Measurements from ENCODE around the gene KRTAP4-9. TPM values are rescaled to one million over a fixed set of nuclear protein-coding genes. Genes with fewer than 3 reads are reported as not detected.
"Not testable (repeated sequence)": the region's sequence is repeated elsewhere in the genome, so short reads cannot be mapped to it uniquely, and the experiment has no call there.

The KRTAP4-9 gene
- total RNA-seq = not detected
- not detected for polyA plus RNA-seq
- long read RNA-seq, donor 1 = 0 reads
- long read RNA-seq, donor 2 = 0 reads
- long read RNA-seq, donor 3 = 0 reads
- long read RNA-seq, donor 4 = 0 reads
- long read RNA-seq, donor 5 = 0 reads
- long read RNA-seq, donor 6 = 0 reads
- long read RNA-seq, donor 7 = 0 reads
- long read RNA-seq, donor 8 = 0 reads
- long read RNA-seq, donor 9 = 0 reads
- long read RNA-seq, donor 10 = 0 reads

DNA sequence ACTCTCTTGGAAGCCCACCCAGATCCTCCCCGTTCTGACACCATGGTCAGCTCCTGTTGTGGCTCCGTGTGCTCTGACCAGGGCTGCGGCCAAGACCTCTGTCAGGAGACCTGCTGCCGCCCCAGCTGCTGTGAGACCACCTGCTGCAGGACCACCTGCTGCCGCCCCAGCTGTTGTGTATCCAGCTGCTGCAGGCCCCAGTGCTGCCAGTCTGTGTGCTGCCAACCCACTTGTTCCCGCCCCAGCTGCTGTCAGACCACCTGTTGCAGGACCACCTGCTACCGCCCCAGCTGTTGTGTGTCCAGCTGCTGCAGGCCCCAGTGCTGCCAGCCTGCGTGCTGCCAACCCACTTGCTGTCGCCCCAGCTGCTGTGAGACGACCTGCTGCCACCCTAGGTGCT lies at the start of gene KRTAP4-9:
Gene KRTAP4-9, plus strand, starts transcription at position 43 of the 400 bp plus-strand sequence. Its CDS starts 0 bp downstream, at position 43.
- DNase-seq; H3K9me3 ChIP-seq (replicated peaks in 1 of 3); H3K4me3 ChIP-seq; intact Hi-C loops (cut with DNase I); H3K27ac ChIP-seq; H3K36me3 ChIP-seq (replicated peaks in 1 of 2); H3K27me3 ChIP-seq; H3K4me1 ChIP-seq (replicated peaks in 1 of 2): not testable (repeated sequence)
- WGBS, 4 donors = 68 to 77% (median 76%) methylated on average over 5 to 10 of the region's 10 CpGs; no CpG with 5 or more reads in 1 of the 4 donors

DNA sequence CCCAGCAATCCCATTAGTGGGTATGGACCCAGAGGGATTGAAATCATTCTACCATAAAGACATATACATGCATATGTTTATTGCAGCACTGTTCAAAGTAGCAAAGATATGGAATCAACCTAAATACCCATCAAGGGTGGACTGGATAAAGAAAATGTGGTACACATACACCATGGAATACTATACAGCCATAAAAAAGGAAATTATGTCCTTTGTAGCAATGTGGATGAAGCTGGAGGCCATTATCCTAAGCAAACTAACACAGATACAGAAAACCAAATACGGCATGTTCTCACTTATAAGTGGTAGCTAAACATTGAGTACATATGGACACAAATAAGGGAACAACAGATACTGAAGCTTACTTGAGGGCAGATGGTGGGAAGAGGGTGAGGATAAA lies 47.6 kb upstream of the KRTAP4-9 start:
- no peak overlapping the region for H3K4me3 ChIP-seq
- intact Hi-C loops (cut with DNase I) = no loop called here
- no peak for DNase-seq
- H3K36me3 ChIP-seq (replicated peaks in 1 of 2) = no peaks in the 10 kb centered on the region
- TF ChIP-seq, protein P1, sequence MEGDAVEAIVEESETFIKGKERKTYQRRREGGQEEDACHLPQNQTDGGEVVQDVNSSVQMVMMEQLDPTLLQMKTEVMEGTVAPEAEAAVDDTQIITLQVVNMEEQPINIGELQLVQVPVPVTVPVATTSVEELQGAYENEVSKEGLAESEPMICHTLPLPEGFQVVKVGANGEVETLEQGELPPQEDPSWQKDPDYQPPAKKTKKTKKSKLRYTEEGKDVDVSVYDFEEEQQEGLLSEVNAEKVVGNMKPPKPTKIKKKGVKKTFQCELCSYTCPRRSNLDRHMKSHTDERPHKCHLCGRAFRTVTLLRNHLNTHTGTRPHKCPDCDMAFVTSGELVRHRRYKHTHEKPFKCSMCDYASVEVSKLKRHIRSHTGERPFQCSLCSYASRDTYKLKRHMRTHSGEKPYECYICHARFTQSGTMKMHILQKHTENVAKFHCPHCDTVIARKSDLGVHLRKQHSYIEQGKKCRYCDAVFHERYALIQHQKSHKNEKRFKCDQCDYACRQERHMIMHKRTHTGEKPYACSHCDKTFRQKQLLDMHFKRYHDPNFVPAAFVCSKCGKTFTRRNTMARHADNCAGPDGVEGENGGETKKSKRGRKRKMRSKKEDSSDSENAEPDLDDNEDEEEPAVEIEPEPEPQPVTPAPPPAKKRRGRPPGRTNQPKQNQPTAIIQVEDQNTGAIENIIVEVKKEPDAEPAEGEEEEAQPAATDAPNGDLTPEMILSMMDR (IDR thresholded peaks at IDR 0.05) = no peak
- TF ChIP-seq POLR2A (IDR thresholded peaks at IDR 0.05) = no peak
- H3K4me1 ChIP-seq (replicated peaks in 1 of 2) = no peaks in the 10 kb centered on the region
- no peaks in the 10 kb centered on the region for H3K9me3 ChIP-seq (replicated peaks in 1 of 3)
- 91 to 97% (median 92%) methylated on average over 1 of the region's 1 CpG for WGBS, 4 donors
- no peaks in the 10 kb centered on the region for H3K27me3 ChIP-seq
- no peak overlapping the region for H3K27ac ChIP-seq

DNA sequence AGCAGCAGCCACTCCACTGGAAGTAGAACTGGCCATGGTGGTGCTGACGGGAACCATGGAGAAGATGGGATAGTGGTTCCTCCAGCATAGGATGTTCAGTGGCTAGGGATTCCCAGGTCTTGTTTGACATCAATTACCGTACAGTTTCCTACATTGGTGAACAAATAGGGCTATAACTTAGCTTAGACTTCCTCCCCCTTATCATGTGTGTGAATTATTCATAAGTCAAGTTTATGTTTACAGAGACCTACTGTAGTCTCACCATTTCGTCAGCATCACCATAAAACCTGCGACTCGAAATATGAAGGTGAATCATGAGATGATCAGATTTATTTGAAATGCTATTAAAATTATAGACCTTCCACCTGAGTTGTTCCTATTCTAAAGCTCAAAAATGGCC lies 46.4 kb upstream of the KRTAP4-9 start:
- H3K27ac ChIP-seq = no peak overlapping the region
- intact Hi-C loops (cut with DNase I) = no loop called here
- no peak for DNase-seq
- H3K4me3 ChIP-seq = no peak overlapping the region
- no peaks in the 10 kb centered on the region for H3K27me3 ChIP-seq
- no peaks in the 10 kb centered on the region for H3K4me1 ChIP-seq (replicated peaks in 1 of 2)
- no peaks in the 10 kb centered on the region for H3K36me3 ChIP-seq (replicated peaks in 1 of 2)
- TF ChIP-seq, protein P1 (IDR thresholded peaks at IDR 0.05) = no peak
- no peak for TF ChIP-seq POLR2A (IDR thresholded peaks at IDR 0.05)
- WGBS, 4 donors = 67 to 77% (median 73%) methylated on average over 5 of the region's 5 CpGs
- H3K9me3 ChIP-seq (replicated peaks in 1 of 3) = no peaks in the 10 kb centered on the region

DNA sequence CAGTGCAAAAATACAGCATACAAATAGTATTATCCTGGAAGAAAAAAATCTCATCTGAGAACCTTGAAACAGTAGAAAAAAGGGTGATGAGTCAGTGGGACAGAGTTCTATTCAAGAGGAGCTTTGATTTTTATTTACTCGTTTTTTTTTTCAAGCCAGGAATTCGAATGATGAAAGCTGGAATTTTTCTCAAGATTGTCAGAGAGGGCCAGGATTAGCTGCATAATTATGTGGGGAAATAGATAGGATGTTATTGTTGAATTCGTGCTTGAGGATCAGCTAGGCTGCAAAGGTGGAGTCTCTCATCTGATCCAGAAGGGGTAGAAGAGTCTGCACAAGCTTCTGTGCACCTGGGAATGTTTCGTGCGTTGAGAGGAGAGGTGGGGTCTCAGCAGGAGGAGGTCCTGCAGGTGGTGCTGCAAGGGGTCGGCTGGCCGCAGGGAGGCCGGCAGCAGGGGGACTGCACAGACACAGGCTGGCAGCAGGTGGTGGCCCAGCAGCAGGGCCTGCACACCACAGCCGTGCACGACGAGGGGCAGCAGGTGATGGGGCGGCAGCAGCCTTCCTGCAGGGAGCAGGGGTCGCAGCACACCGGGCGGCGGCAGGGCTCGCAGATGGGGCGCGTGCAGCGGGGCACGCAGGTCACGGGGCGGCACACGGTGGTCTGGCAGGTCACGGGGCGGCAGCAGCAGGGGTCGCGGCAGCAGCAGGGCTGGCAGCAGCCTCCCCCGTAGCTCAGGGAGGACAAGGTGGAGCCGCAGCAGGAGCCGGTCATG lies 45.7 kb upstream of the KRTAP4-9 start:
- H3K9me3 ChIP-seq (replicated peaks in 1 of 3); H3K4me3 ChIP-seq; intact Hi-C loops (cut with DNase I); H3K27ac ChIP-seq; H3K4me1 ChIP-seq (replicated peaks in 1 of 2); H3K27me3 ChIP-seq; DNase-seq; H3K36me3 ChIP-seq (replicated peaks in 1 of 2): not testable (repeated sequence)
- WGBS, 4 donors = 25 to 43% (median 34%) methylated on average over 5 to 10 of the region's 31 CpGs

- no peaks in the 10 kb centered on the region for H3K27me3 ChIP-seq
- H3K27ac ChIP-seq = no peak within 1 kb of the TSS
- intact Hi-C loops (cut with DNase I) = no loop called here
- H3K9me3 ChIP-seq (replicated peaks in 1 of 3) = no peaks in the 10 kb centered on the region
- H3K4me3 ChIP-seq = no peak within 1 kb of the TSS
- no peaks in the 10 kb centered on the region for H3K36me3 ChIP-seq (replicated peaks in 1 of 2)
- no peak for DNase-seq
- TF ChIP-seq, protein P1 (IDR thresholded peaks at IDR 0.05) = no peak
- H3K4me1 ChIP-seq (replicated peaks in 1 of 2) = no peaks in the 10 kb centered on the region
- WGBS, 4 donors = 57 to 69% (median 63%) methylated on average over 6 of the region's 6 CpGs
Observed at GRCh38 chr17:41060052-41060604, 45.1 kb upstream of the KRTAP4-9 start, which contains the start of gene KRTAP2-3. TSS of gene KRTAP2-3 (minus strand) at chr17:41060114. CDS start at chr17:41060050, 64 bp downstream.

Measured in adrenal gland (tissue), 19 donors.